ENCODE data around the gene OR4M1.

- TF ChIP-seq CTCF (IDR thresholded peaks at IDR 0.05; ENCODE audit: insufficient read depth, low read length, poor library complexity, severe bottlenecking) (no peak), EZH2phosphoT487 (conservative IDR thresholded peaks at IDR 0.05; ENCODE audit: low read length) (no peak)
Observed at GRCh38 chr14:19823765-19824164, 50.5 kb downstream of the OR4M1 start.

Measured in SU-DHL-6 (cell line).